H1 (cell line): Measurements from ENCODE around the gene SLC32A1. TPM values are rescaled to one million over a fixed set of nuclear protein-coding genes. Genes with fewer than 3 reads are reported as not detected.

ENCODE experiments used
- CTCF ChIA-PET: fragments of 300-600 bp; sonication (Branson Sonifier 250); formaldehyde crosslinking; loops from one replicate; lab custom pipeline; 2021; ENCODE audit not compliant: partially characterized antibody; lab: Charles Lee
- POLR2A ChIA-PET: fragments of 300-600 bp; sonication (Branson Sonifier 250); formaldehyde crosslinking; loops from one replicate; lab custom pipeline; 2021; ENCODE audit warnings: inconsistent platforms; ENCODE audit not compliant: partially characterized antibody; lab: Charles Lee
- DNase-seq, 2 experiments: peaks; one replicate each; pipeline versions ENCODE4 v3.0.0 to v3.0.0-alpha.2; 2010 to 2022; ENCODE audit warnings: low spot score in 2 of 2, low read depth in 1 of 2, mixed read lengths in 1 of 2
- FAIRE-seq: peaks from 2 replicates; lab custom pipeline; 2011; peaks lifted over from hg19 to GRCh38; lab: Jason Lieb, UNC
- H2AFZ ChIP-seq: 2 replicates; pipeline ENCODE4 v1.8.1; 2012; ENCODE audit warnings: low read length, inconsistent platforms
- H2AK5ac ChIP-seq: 2 replicates; pipeline ENCODE4 v1.6.1; 2013; ENCODE audit warnings: low read depth, low read length
- H2BK120ac ChIP-seq: replicated peaks from 2 replicates; pipeline ENCODE3; 2013; ENCODE audit warnings: low read depth, low read length, inconsistent platforms
- H2BK12ac ChIP-seq: 2 replicates; pipeline ENCODE4 v1.6.1; 2013; ENCODE audit warnings: low read depth, low read length
- H2BK15ac ChIP-seq: 2 replicates; pipeline ENCODE4 v1.6.1; 2013; ENCODE audit warnings: low read length
- H2BK20ac ChIP-seq: 2 replicates; pipeline ENCODE4 v1.6.1; 2013; ENCODE audit warnings: low read length
- H2BK5ac ChIP-seq: 2 replicates; pipeline ENCODE4 v1.6.1; 2013; ENCODE audit warnings: low read depth, low read length
- H3K14ac ChIP-seq: 2 replicates; pipeline ENCODE4 v1.6.1; 2013; ENCODE audit warnings: inconsistent platforms; ENCODE audit not compliant: insufficient read length
- H3K18ac ChIP-seq: 2 replicates; pipeline ENCODE4 v1.6.1; 2013; ENCODE audit warnings: low read length; ENCODE audit errors: extremely low read depth
- H3K23ac ChIP-seq: 2 replicates; pipeline ENCODE4 v1.6.1; 2013; ENCODE audit warnings: inconsistent platforms; ENCODE audit not compliant: insufficient read length
- H3K23me2 ChIP-seq: 2 replicates; pipeline ENCODE4 v1.6.1; 2013; ENCODE audit warnings: low read depth, low read length
- H3K27ac ChIP-seq: 2 replicates; pipeline ENCODE4 v1.6.1; 2011; ENCODE audit warnings: low read depth, low read length, inconsistent platforms
- H3K27me3 ChIP-seq, 4 experiments: replicated peaks in 1 of 4; 1 replicate in 1 of 4; 2 replicates in 3 of 4; pipeline versions ENCODE4 v1.6.1 to v1.8.1; 2011 to 2013; ENCODE audit warnings: low read length in 3 of 4, mild to moderate bottlenecking in 3 of 4, inconsistent platforms in 2 of 4, mixed read lengths in 2 of 4, moderate library complexity in 1 of 4; ENCODE audit not compliant: control insufficient read depth in 3 of 4, insufficient read depth in 3 of 4; ENCODE audit errors: extremely low read depth in 1 of 4
- H3K36me3 ChIP-seq, 4 experiments: 2 replicates each; pipeline versions ENCODE4 v1.6.1 to v1.8.1; 2011 to 2013; ENCODE audit warnings: mild to moderate bottlenecking in 4 of 4, low read length in 3 of 4, moderate library complexity in 2 of 4, control low read depth in 1 of 4, inconsistent platforms in 1 of 4; ENCODE audit not compliant: insufficient read depth in 4 of 4, control insufficient read depth in 2 of 4
- H3K4ac ChIP-seq: replicated peaks from 2 replicates; pipeline ENCODE3; 2013; ENCODE audit warnings: low read length, low read depth, mixed read lengths, inconsistent platforms; ENCODE audit not compliant: insufficient read length
- H3K4me1 ChIP-seq, 4 experiments: replicated peaks in 1 of 4; 1 replicate in 1 of 4; 2 replicates in 3 of 4; pipeline versions ENCODE4 v1.6.1 to v1.8.1; 2011 to 2013; ENCODE audit warnings: low read length in 3 of 4, inconsistent platforms in 2 of 4, mixed read lengths in 1 of 4; ENCODE audit not compliant: insufficient read depth in 4 of 4, control insufficient read depth in 3 of 4
- H3K4me2 ChIP-seq, 2 experiments: 2 replicates each; pipeline versions ENCODE4 v1.6.1 to v1.8.1; 2011 to 2013; ENCODE audit warnings: low read depth in 2 of 2, low read length in 2 of 2, control low read depth in 1 of 2, inconsistent platforms in 1 of 2, mild to moderate bottlenecking in 1 of 2; ENCODE audit not compliant: insufficient read depth in 1 of 2
- H3K4me3 ChIP-seq, 4 experiments: fragments of 200-600, 300-600 bp in 1 of 4; sonication (generic), shearing (Covaris generic), sonication (Bioruptor Twin) in 1 of 4; 2 replicates each; pipeline versions ENCODE4 v1.5.1 to v1.8.1; 2011 to 2016; ENCODE audit warnings: low read length in 4 of 4, low read depth in 3 of 4, control low read depth in 2 of 4, inconsistent platforms in 2 of 4, mild to moderate bottlenecking in 2 of 4, mixed read lengths in 1 of 4, moderate library complexity in 1 of 4; ENCODE audit not compliant: insufficient read depth in 2 of 4; ENCODE audit errors: extremely low read depth in 1 of 4
- H3K56ac ChIP-seq: replicated peaks from 2 replicates; pipeline ENCODE3; 2013; ENCODE audit warnings: low read depth, mild to moderate bottlenecking, mixed read lengths, low read length, inconsistent platforms; ENCODE audit not compliant: insufficient read length
- H3K79me1 ChIP-seq: 2 replicates; pipeline ENCODE4 v1.6.1; 2013; ENCODE audit warnings: low read depth, low read length, control low read depth
- H3K79me2 ChIP-seq, 2 experiments: 2 replicates each; pipeline versions ENCODE4 v1.6.1 to v1.8.1; 2012 to 2013; ENCODE audit warnings: low read length in 2 of 2, mild to moderate bottlenecking in 2 of 2, inconsistent platforms in 1 of 2; ENCODE audit not compliant: insufficient read depth in 2 of 2, control insufficient read depth in 1 of 2
- H3K9ac ChIP-seq, 4 experiments: replicated peaks in 1 of 4; 1 replicate in 1 of 4; 2 replicates in 3 of 4; pipeline versions ENCODE4 v1.6.1 to v1.8.1; 2011 to 2013; ENCODE audit warnings: low read depth in 3 of 4, low read length in 3 of 4, control low read depth in 2 of 4, mild to moderate bottlenecking in 2 of 4, moderate library complexity in 2 of 4, inconsistent platforms in 1 of 4; ENCODE audit errors: extremely low read depth in 1 of 4
- H3K9me3 ChIP-seq, 2 experiments: 2 replicates each; pipeline versions ENCODE4 v1.6.1 to v1.8.1; 2012 to 2013; ENCODE audit warnings: mild to moderate bottlenecking in 2 of 2, moderate library complexity in 2 of 2, control low read depth in 1 of 2, inconsistent platforms in 1 of 2, low read depth in 1 of 2, low read length in 1 of 2, mixed read lengths in 1 of 2; ENCODE audit not compliant: insufficient read depth in 2 of 2
- H4K20me1 ChIP-seq, 2 experiments: replicated peaks in 1 of 2; 2 replicates each; pipeline versions ENCODE3 to v1.8.1; 2011 to 2013; ENCODE audit warnings: inconsistent platforms in 2 of 2, low read length in 2 of 2, mild to moderate bottlenecking in 1 of 2; ENCODE audit not compliant: insufficient read depth in 2 of 2, control insufficient read depth in 1 of 2
- H4K5ac ChIP-seq: 2 replicates; pipeline ENCODE4 v1.6.1; 2013; ENCODE audit warnings: low read length, low read depth, mixed read lengths, inconsistent platforms; ENCODE audit not compliant: insufficient read length
- H4K8ac ChIP-seq: 2 replicates; pipeline ENCODE4 v1.8.0; 2013; ENCODE audit warnings: mild to moderate bottlenecking, moderate library complexity, low read length, inconsistent platforms; ENCODE audit not compliant: insufficient read depth; ENCODE audit errors: extremely low read depth
- H4K91ac ChIP-seq: replicated peaks from 2 replicates; pipeline ENCODE3; 2013; ENCODE audit warnings: low read length, mixed read lengths, inconsistent platforms; ENCODE audit not compliant: insufficient read length
- BACH1 ChIP-seq: IDR thresholded peaks from 2 replicates; pipeline ENCODE4 v1.6.1; 2012; ENCODE audit warnings: low read length, improper control_type of control experiment
- BCL11A ChIP-seq, 2 experiments: IDR thresholded peaks; one replicate each; pipeline ENCODE4 v1.6.1; 2011; ENCODE audit warnings: low read depth in 2 of 2, low read length in 2 of 2, mild to moderate bottlenecking in 2 of 2
- CHD1 ChIP-seq: IDR thresholded peaks from 2 replicates; pipeline ENCODE4 v1.6.1; 2012; ENCODE audit warnings: low read depth, low read length, improper control_type of control experiment
- E2F6 ChIP-seq: IDR thresholded peaks from 2 replicates; pipeline ENCODE4 v1.6.1; 2012; ENCODE audit warnings: inconsistent platforms
- EZH2 ChIP-seq: fragments of 200-600 bp; sonication (generic); IDR thresholded peaks from 2 replicates; pipeline ENCODE4 v1.7.1; 2012; ENCODE audit warnings: low read depth, mild to moderate bottlenecking, moderate library complexity, low read length, inconsistent platforms; ENCODE audit not compliant: severe bottlenecking
- KDM4A ChIP-seq: IDR thresholded peaks from one replicate; pipeline ENCODE4 v1.7.1; 2012; ENCODE audit warnings: low read depth, mild to moderate bottlenecking, moderate library complexity, low read length, inconsistent platforms; ENCODE audit not compliant: severe bottlenecking
- RAD21 ChIP-seq, 2 experiments: IDR thresholded peaks in 1 of 2; conservative IDR thresholded peaks in 1 of 2; 2 replicates each; pipeline ENCODE4 v1.6.1; 2011; ENCODE audit warnings: low read depth in 2 of 2, low read length in 2 of 2, improper control_type of control experiment in 1 of 2, inconsistent platforms in 1 of 2, mild to moderate bottlenecking in 1 of 2, moderate library complexity in 1 of 2
- YY1 ChIP-seq: IDR thresholded peaks from 2 replicates; pipeline ENCODE4 v1.6.1; 2011; ENCODE audit warnings: low read depth, mild to moderate bottlenecking, low read length
- WGBS, 2 experiments: shearing (Covaris generic) in 1 of 2; methylation state at CpG; one replicate each; pipeline versions ENCODE4 v1.1.6 to v1.1.7; 2013 to 2015; ENCODE audit warnings: low lambda C conversion rate in 2 of 2, mixed read lengths in 2 of 2, inconsistent platforms in 1 of 2, low coverage in 1 of 2, missing lambda C conversion rate in 1 of 2; ENCODE audit not compliant: insufficient replicate concordance in 2 of 2, insufficient coverage in 1 of 2, insufficient read length in 1 of 2; ENCODE audit errors: extremely low coverage in 1 of 2, missing lambda C conversion rate in 1 of 2; 5-methylcytosine and 5-hydroxymethylcytosine counted together
- polyA plus RNA-seq, 7 experiments: library from polyadenylated mRNA; depleted of rRNA in 3 of 7; stranded (reverse) in 5 of 7; unstranded in 2 of 7; fragments of >200 nt in 5 of 7; fragments of 200-250 nt in 2 of 7; gene quantifications; 1 replicate in 5 of 7; 2 replicates in 1 of 7; 4 replicates in 1 of 7; pipeline versions ENCODE4 v1.2.1 to v1.2.3, GENCODE V29; 2011 to 2013; ENCODE audit warnings: missing spikeins in 2 of 7, mixed read lengths in 2 of 7
- total RNA-seq: library from RNA; stranded (reverse); fragmentation: NEBNext Ultra II Directional; extraction: Animal tissue kit (Norgen Biotek cat#: 25700); gene quantifications from 2 replicates; pipeline ENCODE4 v1.2.1, GENCODE V29; 2021

The SLC32A1 gene
- total and polyA plus RNA-seq, 2 of the 8 experiments (the other 6 are each of a cell fraction or from before 2014, with no cell fraction given), result 0.09 to 0.15 TPM

- Histone ChIP-seq H3K79me1 (no peaks in the 10 kb centered on the region; the same call in 1 of the 2 replicates), H3K9me3 (no peaks in the 10 kb centered on the region), H2BK120ac (no peak overlapping the region), H3K14ac (no peak overlapping the region), H2AK5ac (no peak overlapping the region), H3K4me2 (no peak overlapping the region), H3K79me2 (no peaks in the 10 kb centered on the region), H2BK12ac (peak overlapping the region; percentile 39; the same call in 1 of the 2 replicates), H2BK15ac (peak overlapping the region; percentile 67; the same call in 1 of the 2 replicates), H3K23me2 (no peaks in the 10 kb centered on the region), H4K91ac (no peak overlapping the region), H3K27ac (no peak overlapping the region), H3K9ac (no peak overlapping the region), H2BK20ac (no peak overlapping the region; the same call in 1 of the 2 replicates), H3K4me1 (peaks cover 0 to 3% (median 0%) of the 10 kb centered on the region in 4 experiments; a peak in 1 of 7 replicates), H3K4ac (no peak overlapping the region), H3K4me3 (no peak overlapping the region), H3K18ac (no peak overlapping the region), H3K56ac (no peak overlapping the region), H4K5ac (no peak overlapping the region), H2BK5ac (no peak overlapping the region), H3K23ac (no peak overlapping the region), H3K27me3 (peaks cover 2 to 13% (median 7%) of the 10 kb centered on the region in 4 experiments; a peak in 5 of 7 replicates), H4K20me1 (no peaks in the 10 kb centered on the region), H3K36me3 (no peaks in the 10 kb centered on the region), H2AFZ (no peak overlapping the region), H4K8ac (peak overlapping the region; percentile 9)
- POLR2A ChIA-PET, result interaction anchor here (1.4 kb wide), 1 partner anchor 9 kb away, joined by 3 read pairs; no protein-coding TSS in a partner anchor
- DNase-seq (no peak), FAIRE-seq (no peak)
- CTCF ChIA-PET, result interaction anchor here (1.0 to 19.8 kb wide), 9 partner anchors 12 to 65 kb away, joined by 3 to 236 read pairs (median 6); partner anchors contain the start of gene SLC32A1
- 70% methylated on average over 6 of the region's 6 CpGs; no CpG with 5 or more reads in 1 of the 2 experiments for WGBS, 2 experiments
- no peak for TF ChIP-seq EZH2
- TF ChIP-seq KDM4A, result no peak
- no peak for TF ChIP-seq YY1
- TF ChIP-seq E2F6, result no peak
- no peak for TF ChIP-seq RAD21 (IDR thresholded peaks at IDR 0.05 in 1 of 2, conservative IDR thresholded peaks at IDR 0.05 in 1 of 2; ENCODE audit: low read depth in 2 of 2, low read length in 2 of 2)
- TF ChIP-seq CHD1, result no peak
- TF ChIP-seq BCL11A (IDR thresholded peaks at IDR 0.05; ENCODE audit: low read depth in 2 of 2, low read length in 2 of 2), result no peak
- no peak for TF ChIP-seq BACH1
These were observed 10.0 kb upstream of the SLC32A1 start for GRCh38 chr20:38714308-38714707.
